Ecto neural progenitor cell (in vitro differentiated cells): ENCODE measurements around the gene MAP3K20.
"Not testable (repeated sequence)": the region's sequence is repeated elsewhere in the genome, so short reads cannot be mapped to it uniquely, and the experiment has no call there.

Source experiments
- DNase-seq: peaks from one replicate; pipeline ENCODE4 v3.0.0-alpha.2; 2018; ENCODE audit warnings: low spot score

The MAP3K20 gene

DNA sequence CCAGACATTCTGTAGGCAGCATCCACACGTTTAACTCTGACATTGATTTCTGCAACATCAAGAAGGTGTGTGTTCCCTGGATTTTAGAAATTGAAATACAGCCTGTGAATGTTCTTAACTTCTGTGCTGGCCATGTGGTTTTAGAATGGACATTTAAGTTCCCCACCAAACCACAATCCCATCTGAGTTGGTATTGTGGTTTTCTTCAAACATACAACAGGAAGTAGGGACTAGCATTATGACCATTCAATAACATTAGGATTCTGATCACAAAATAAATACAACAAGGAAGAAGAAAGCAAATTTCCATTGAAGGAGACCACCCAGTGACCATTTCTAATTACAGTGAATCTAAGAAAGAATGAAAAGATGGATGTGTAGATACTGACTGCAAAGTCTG is 51.2 kb downstream of the MAP3K20 start:
- DNase-seq, result no peak

- DNase-seq, result not testable (repeated sequence)
Measured at GRCh38 chr2:173128132-173128531, 52.5 kb downstream of the MAP3K20 start.

DNA sequence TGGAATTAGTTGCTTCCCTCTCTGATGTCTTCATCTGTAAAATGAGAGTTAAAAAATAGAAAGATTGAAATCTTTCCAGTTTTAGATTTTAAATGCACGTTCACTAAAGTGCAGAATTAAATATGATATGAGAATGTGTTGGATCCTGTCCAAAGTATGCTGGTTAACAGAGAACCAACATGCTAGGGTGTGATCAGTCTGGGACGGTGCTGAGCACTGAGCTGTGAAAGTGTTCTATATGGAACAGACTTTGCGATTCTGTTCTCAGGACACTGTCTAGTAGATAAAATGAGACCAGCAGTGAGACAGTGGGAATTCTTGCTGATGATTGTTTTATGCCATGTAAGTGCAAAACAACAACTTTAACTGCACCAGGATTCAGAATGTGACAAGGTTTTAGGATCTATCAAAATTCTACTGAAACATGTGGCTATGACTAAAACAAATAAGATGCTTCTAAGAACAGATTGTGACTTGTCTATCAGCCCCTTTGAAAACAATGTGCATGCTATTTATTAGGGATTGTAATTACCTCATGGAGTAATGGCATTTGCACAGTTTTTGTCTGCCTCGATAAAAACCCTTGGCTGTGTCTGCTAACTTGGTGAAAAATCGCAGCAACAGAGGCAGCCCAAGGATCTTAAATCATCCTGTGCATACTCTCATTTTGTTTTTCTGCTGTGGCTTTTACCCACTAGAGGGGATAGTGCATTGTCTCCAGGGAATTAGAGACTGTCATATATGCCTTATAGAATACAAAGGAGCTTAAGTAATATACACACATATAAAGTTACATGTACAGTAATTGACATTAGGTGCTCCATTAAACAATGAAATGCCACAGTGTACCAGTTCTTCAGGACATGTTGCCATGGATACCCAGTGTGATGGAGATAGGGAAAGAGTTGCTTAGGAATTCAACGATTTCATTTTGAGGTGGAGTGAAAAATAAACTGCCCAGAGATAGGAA is 55.1 kb downstream of the MAP3K20 start:
- no peak for DNase-seq

- no peak for DNase-seq
Measured at GRCh38 chr2:173132531-173132930, 56.9 kb downstream of the MAP3K20 start.

DNA sequence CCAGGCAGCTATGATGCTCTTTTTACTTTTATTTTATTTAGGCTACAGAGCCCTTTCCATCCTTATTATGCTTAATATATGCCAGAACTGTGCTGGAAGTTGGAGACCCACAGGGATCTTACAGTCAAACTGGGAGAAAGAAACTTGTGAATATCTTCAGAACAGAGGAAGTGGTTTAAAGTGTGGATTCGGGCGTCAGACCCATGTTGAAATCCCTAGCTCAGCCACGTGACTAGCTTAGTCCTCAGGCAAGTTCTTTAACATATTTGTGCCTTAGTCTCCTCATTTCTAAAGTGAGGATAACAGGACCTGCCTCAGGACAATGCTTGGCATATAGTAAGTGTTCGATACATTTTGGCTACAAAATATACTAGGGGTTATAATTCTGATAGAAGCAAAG is 59.1 kb downstream of the MAP3K20 start:
- DNase-seq, result no peak

DNA sequence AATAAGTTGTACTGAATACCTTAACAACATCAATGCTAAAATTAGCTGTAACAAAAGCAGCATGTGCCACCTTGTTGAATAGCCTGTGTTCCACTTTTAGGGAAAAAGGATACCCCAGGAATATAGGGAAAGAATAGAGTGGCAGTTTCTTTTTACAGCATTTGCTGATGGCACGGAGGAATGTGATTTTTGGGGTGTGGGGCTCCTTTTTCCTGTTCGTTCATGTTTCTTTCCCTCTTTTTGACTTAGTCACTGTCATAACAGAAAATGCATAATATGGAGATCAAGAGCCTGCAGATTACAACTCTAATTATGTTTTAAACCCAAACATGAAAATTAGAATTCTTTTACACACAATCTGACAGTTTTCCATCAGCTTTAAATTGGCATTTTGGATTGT is 60.4 kb downstream of the MAP3K20 start:
- DNase-seq, result no peak

- DNase-seq, result no peak
Measured at GRCh38 chr2:173136599-173136998, 61.0 kb downstream of the MAP3K20 start.

GRCh38 chr2:173137610-173138009 is 62.0 kb downstream of the MAP3K20 start:
- no peak for DNase-seq

DNA sequence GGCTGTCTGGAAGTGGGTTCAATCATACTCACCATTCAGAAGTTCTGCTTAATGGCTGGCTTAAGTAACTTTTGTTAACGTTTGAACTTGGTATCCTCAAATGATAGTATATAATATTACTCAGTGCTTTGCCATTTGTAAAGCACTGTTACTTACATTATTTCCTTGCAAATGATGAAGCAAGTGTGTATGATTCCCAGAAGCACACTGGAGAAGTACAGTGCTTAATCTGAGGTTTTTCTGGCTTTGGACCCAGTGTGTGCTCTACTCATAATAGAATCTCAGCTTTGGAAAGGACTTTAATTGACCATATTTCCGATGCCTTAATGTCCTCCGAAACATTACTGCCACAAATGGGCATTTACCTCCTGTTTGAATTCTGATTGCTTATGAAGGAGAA is 63.3 kb downstream of the MAP3K20 start:
- DNase-seq, result no peak

DNA sequence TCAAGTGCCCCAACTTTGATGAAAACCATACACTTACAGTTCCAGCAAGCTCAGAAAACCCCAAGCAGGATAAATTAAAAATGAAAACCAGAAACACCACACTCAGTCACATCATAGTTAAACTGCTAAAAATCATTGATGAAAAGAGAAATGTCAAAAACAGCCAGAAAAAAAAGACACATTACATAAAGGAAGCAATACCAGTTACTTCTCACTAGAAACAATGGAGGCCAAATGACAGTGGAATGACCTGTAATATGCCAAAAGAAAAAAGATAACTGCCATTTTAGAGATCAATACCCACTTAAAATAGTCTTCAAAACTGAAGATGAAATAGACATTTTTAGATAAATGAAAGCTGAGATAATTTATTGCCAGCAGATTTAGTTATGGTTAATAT is 66.0 kb downstream of the MAP3K20 start:
- no peak for DNase-seq

GRCh38 chr2:173145454-173145853 is 69.8 kb downstream of the MAP3K20 start:
- no peak for DNase-seq

DNA sequence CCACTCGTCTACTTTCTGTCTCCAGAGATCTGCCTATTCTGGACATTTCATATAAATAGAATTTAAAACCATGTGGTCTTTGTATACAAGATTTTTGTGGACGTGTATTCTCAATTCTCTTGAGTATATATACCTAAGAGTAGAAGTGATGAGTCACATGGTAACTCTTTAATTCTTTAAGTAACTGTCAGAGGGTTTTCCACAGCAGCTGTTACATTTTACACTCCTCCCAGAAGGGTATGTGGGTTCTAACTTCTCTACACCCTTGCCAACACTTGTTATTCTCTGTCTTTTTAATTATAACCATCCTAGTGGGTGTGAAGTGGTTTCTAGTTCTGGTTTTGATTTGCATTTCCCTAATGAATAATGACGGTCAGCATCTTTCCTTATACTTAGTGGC is 70.9 kb downstream of the MAP3K20 start:
- DNase-seq, result no peak

DNA sequence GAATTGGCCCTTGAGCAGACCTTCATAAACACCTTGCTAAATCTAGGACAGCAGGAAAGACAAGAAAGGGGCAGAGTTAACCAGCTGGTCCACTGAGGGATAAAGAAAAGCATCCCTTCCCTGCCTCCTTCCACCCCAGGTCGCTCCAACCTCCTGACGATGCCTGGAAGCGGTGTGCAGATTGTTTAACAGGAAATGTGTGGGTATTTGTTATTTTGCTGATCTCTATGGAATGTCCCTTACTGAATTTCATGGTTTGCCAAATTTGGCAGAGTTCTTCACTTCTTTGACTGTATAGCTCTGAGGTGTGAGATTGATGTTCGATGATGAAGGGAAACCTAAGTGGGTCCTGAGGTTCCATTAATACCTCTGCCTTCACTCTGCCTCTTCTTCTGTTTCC is 72.9 kb downstream of the MAP3K20 start:
- DNase-seq, result no peak

GRCh38 chr2:173149491-173149890 is 73.8 kb downstream of the MAP3K20 start:
- DNase-seq, result no peak

- DNase-seq, result no peak
Measured at GRCh38 chr2:173150087-173150486, 74.4 kb downstream of the MAP3K20 start.

DNA sequence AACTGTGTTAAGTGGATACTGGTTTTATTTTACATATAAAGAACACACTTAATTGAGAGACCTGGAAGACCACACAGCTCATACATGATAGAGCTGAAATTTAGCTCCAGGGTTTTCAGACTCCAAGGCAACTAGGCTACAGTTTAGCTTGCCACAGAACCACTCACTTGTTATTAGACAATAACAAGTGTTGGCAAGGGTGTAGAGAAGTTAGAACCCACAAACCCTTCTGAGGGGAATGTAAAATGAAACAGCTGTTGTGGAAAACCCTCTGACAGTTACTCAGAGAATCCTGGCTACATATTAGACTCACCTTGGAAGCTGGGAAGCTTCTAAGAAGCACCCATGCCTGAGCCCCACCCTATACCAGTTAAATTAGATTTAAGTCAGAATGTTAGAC is 75.3 kb downstream of the MAP3K20 start:
- no peak for DNase-seq

GRCh38 chr2:173151671-173152401 is 76.2 kb downstream of the MAP3K20 start:
- DNase-seq, result no peak

DNA sequence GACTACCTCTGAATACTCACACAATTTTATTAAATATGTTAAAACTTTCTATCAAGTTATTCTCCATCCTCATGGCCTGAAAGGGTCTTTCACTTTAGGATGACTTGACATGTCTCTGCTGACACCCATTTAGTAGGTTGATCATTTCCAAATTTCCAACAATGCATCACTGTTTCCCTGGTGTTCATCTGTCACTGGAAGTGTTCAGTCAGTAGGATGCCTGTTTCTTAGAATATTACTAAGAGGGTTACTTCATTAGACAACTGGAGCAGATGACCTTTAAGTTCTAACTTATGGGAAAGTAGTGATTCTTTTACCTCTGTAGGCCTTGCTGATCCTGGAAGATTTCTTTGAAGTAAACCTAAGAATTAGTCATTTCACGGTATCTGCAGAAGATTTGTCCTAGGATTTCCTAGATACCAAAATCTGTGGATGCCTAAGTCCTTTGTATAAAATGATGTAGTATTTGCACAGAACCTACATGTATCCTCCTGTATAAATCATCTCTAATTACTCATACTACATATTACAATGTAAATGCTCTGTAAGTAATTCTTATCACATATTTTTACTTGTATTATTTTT is 77.7 kb downstream of the MAP3K20 start:
- DNase-seq, result no peak

GRCh38 chr2:173157676-173158293 is 82.1 kb downstream of the MAP3K20 start:
- no peak for DNase-seq

DNA sequence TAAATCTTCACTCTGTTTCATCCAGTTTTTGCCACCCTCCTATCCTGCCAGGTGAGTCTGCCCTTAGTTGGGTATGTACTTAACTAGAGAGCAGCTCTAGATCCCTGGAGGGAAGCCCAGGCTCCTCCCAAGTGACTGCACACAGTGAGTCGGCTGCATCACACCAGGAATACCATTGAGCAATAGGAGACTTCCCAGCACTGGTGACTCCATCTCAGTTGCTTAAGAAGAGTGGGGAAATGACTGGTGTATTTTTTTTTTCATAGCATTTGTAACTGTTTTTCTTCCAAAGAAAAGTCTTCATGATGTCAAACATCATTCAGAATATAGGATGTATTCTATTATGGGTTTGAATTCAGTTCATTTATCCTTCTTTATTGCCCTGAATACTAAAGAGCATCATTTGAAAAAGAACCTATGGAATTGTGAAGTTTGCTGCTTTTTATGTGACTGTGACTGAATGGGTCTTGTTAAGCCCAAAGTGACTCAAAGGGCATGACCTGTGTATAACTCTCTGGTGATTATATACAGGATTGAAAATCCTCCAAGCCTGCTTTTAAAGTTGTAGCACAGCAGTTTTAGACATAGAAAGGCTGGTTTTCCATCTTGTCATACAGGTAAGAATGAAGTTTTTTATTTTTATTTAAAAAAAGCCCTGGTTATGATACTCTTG is 84.3 kb downstream of the MAP3K20 start:
- DNase-seq, result no peak

DNA sequence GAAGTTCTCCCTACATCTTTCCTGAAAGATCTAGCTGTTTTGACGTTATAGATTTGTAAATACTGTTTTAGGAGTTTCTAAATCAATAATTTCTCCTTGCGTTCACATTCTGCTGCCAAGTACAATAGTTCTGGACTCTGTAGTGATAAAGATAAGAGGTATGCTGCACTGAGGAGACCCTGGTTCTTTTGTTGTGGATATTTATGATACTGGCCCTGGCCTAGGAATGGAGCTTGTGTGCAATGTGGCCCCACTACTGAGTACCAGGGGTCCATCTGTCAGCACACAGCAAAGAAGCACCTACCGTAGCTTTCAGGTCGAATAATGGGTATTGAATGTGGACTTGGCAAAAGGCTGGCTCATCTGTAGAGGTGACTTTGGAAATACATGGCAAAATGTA is 85.0 kb downstream of the MAP3K20 start:
- no peak for DNase-seq

GRCh38 chr2:173161040-173161439 is 85.4 kb downstream of the MAP3K20 start:
- no peak for DNase-seq
